ENCODE data around the gene CHST11. TPM values are rescaled to one million over a fixed set of nuclear protein-coding genes. Genes with fewer than 3 reads are reported as not detected.

The CHST11 gene
- total RNA-seq, 2 experiments from 2014 or later: 53.4 to 53.6 TPM

DNA sequence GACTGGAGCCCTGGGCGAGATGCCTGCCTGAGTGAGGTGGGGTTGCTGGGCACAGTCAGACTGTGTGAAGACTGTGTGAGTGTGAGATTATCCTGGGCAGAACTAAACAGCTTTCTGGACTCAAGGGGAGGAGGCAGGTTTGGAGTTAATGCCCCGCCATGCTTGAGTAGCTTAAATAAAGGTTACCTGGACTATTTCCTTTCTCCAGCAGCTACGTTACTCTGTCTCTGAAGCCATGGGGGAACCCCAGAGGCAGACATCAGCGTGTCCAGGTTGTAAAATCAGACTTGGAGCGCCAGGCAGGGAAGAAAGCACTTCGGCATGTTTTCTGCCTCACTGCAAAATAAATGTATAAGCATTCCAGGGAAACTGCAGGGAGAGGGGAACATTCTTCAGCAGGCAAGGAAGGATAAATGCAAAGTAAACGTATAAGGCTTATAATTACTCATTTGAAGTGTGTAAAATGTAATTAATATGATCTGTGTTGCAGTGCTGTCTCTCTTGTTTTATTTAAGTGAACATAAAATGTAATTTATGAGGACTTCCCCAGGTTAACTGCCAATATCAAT, 129.7 kb downstream of the CHST11 start:
- no peaks in the 10 kb centered on the region for H3K27me3 Mint-ChIP-seq
- no peak for ATAC-seq (ENCODE audit: poor library complexity)
- Histone ChIP-seq H3K36me3 (ENCODE audit: insufficient read depth, low read length) (no peaks in the 10 kb centered on the region), H3K27me3 (ENCODE audit: control insufficient read depth in 1 of 2, insufficient read depth in 2 of 2, low read length in 2 of 2) (no peaks in the 10 kb centered on the region), H3K4me3 (ENCODE audit: low read length) (no peak overlapping the region), H3K27ac (ENCODE audit: low read depth in 1 of 2, low read length in 2 of 2) (no peak overlapping the region), H3K9me3 (ENCODE audit: control insufficient read depth in 1 of 2, insufficient read depth in 1 of 2, low read length in 2 of 2) (no peaks in the 10 kb centered on the region), H3K4me1 (ENCODE audit: insufficient read depth, low read length) (no peaks in the 10 kb centered on the region)
- intact Hi-C loops (cut with DNase I, micrococcal nuclease): no loop called here
- TF ChIP-seq, protein P1, sequence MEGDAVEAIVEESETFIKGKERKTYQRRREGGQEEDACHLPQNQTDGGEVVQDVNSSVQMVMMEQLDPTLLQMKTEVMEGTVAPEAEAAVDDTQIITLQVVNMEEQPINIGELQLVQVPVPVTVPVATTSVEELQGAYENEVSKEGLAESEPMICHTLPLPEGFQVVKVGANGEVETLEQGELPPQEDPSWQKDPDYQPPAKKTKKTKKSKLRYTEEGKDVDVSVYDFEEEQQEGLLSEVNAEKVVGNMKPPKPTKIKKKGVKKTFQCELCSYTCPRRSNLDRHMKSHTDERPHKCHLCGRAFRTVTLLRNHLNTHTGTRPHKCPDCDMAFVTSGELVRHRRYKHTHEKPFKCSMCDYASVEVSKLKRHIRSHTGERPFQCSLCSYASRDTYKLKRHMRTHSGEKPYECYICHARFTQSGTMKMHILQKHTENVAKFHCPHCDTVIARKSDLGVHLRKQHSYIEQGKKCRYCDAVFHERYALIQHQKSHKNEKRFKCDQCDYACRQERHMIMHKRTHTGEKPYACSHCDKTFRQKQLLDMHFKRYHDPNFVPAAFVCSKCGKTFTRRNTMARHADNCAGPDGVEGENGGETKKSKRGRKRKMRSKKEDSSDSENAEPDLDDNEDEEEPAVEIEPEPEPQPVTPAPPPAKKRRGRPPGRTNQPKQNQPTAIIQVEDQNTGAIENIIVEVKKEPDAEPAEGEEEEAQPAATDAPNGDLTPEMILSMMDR (IDR thresholded peaks at IDR 0.05): no peak
- H3K4me1 Mint-ChIP-seq (ENCODE audit: low read depth): peaks cover 50% of the 10 kb centered on the region
- peaks cover 5% of the 10 kb centered on the region for H3K36me3 Mint-ChIP-seq (ENCODE audit: low read depth)
- H3K4me3 Mint-ChIP-seq: no peak overlapping the region
- CTCF ChIA-PET: interaction anchor here (1.7 kb wide), 1 partner anchor 205 kb away, joined by 3 read pairs; no protein-coding TSS in a partner anchor
- POLR2A ChIA-PET: no interaction called here
- H3K9me3 Mint-ChIP-seq: no peaks in the 10 kb centered on the region
- DNase-seq: no peak
- no peak overlapping the region for H3K27ac Mint-ChIP-seq

DNA sequence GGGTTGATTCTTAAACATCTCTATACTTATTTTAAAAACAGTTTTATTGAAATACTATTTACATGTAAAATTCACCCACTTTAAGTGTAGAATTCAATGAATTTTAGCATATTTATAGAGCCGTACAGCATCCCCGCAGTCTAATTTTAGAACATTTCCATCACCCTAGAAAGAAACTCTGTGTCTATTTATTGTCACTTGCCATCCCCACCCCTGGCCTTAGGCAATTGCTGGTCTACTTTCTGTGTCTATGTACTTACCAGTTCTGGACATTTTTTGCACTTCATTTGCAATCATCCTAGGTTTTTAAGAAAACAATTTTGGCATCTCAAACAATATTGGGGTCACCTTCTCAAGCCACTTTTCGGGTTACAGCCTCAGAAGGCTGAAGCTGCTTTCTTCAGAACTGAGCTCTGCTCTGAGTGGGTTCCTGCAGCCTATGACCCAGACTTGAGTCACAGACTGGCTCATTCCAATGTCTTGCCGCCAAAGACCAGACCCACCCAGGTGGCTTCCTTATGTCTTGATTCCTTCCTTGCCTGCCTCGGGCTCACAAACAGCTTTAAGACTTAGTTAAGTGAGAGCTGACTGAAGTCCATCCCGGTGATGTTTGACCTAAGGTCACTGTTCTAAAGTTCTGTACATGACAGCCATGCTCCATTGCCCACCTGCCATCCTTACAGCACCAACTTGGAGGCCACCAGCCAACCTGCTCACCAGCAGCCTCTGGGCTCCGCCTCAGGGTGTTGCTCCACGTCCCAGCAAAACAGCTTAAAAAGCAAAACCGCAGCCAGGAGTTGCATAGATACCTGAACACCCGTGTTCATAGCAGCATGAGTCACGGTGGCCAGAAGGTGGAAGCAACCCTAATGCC, 131.5 kb downstream of the CHST11 start:
- no peaks in the 10 kb centered on the region for H3K4me1 ChIP-seq (ENCODE audit: insufficient read depth, low read length)
- H3K36me3 ChIP-seq (ENCODE audit: insufficient read depth, low read length): no peaks in the 10 kb centered on the region
- Mint-ChIP-seq H3K36me3 (ENCODE audit: low read depth) (peaks cover 5% of the 10 kb centered on the region), H3K27me3 (no peaks in the 10 kb centered on the region), H3K27ac (no peak overlapping the region), H3K4me3 (no peak overlapping the region), H3K4me1 (ENCODE audit: low read depth) (peaks cover 34% of the 10 kb centered on the region), H3K9me3 (no peaks in the 10 kb centered on the region)
- CTCF ChIA-PET: interaction anchor here (1.7 kb wide), 1 partner anchor 207 kb away, joined by 3 read pairs; no protein-coding TSS in a partner anchor
- DNase-seq: no peak
- POLR2A ChIA-PET: interaction anchor here (1.3 kb wide), 1 partner anchor 19 kb away, joined by 3 read pairs; no protein-coding TSS in a partner anchor
- H3K27ac ChIP-seq (ENCODE audit: low read depth in 1 of 2, low read length in 2 of 2): no peak overlapping the region
- no peak for ATAC-seq (ENCODE audit: poor library complexity)
- intact Hi-C loops (cut with DNase I, micrococcal nuclease): no loop called here
- H3K27me3 ChIP-seq (ENCODE audit: control insufficient read depth in 1 of 2, insufficient read depth in 2 of 2, low read length in 2 of 2): no peaks in the 10 kb centered on the region
- H3K9me3 ChIP-seq (ENCODE audit: control insufficient read depth in 1 of 2, insufficient read depth in 1 of 2, low read length in 2 of 2): no peaks in the 10 kb centered on the region
- H3K4me3 ChIP-seq (ENCODE audit: low read length): no peak overlapping the region
- TF ChIP-seq, protein P1 (IDR thresholded peaks at IDR 0.05): no peak

DNA sequence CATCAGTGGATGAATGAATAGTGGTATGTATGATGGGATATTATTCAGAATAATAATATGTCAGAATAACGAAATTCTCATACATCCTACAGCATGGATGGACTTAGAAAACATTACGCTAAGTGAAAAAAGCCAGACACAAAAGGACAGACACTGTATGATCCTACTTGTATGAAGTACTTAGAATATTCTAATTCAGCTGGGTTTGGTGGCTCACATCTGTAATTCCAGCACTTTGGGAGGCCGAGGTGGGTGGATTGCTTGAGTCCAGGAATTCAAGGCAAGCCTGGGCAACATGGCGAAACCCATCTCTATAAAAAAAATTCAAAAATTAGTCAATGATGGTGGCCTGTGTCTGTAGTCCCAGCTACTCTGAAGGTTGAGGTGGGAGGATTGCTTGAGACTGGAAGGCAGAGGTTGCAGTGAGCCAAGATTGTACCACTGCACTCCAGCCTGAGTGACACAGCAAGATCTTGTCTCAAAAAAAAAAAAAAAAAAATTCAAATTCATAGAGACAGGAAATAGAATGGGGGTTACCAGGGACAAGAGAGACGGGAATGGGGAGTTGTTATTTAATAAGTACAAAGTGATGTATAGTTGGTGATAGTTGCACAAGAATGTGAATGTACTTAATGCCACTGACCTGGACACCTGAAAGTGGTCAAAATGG, 132.3 kb downstream of the CHST11 start:
- TF ChIP-seq, protein P1 (IDR thresholded peaks at IDR 0.05): no peak
- intact Hi-C loops (cut with DNase I, micrococcal nuclease): no loop called here
- H3K4me3 ChIP-seq (ENCODE audit: low read length): no peak overlapping the region
- H3K36me3 ChIP-seq (ENCODE audit: insufficient read depth, low read length): no peaks in the 10 kb centered on the region
- no peaks in the 10 kb centered on the region for H3K9me3 ChIP-seq (ENCODE audit: control insufficient read depth in 1 of 2, insufficient read depth in 1 of 2, low read length in 2 of 2)
- H3K4me1 ChIP-seq (ENCODE audit: insufficient read depth, low read length): no peaks in the 10 kb centered on the region
- no peak overlapping the region for H3K4me3 Mint-ChIP-seq
- no peak overlapping the region for H3K27ac Mint-ChIP-seq
- POLR2A ChIA-PET: no interaction called here
- no peak for DNase-seq
- no peak for ATAC-seq (ENCODE audit: poor library complexity)
- peaks cover 5% of the 10 kb centered on the region for H3K36me3 Mint-ChIP-seq (ENCODE audit: low read depth)
- H3K27ac ChIP-seq (ENCODE audit: low read depth in 1 of 2, low read length in 2 of 2): no peak overlapping the region
- CTCF ChIA-PET: no interaction called here
- H3K27me3 Mint-ChIP-seq: no peaks in the 10 kb centered on the region
- H3K4me1 Mint-ChIP-seq (ENCODE audit: low read depth): peaks cover 32% of the 10 kb centered on the region
- no peaks in the 10 kb centered on the region for H3K27me3 ChIP-seq (ENCODE audit: control insufficient read depth in 1 of 2, insufficient read depth in 2 of 2, low read length in 2 of 2)
- H3K9me3 Mint-ChIP-seq: no peaks in the 10 kb centered on the region

All from CD4-positive, alpha-beta T cell (primary cell).